Loucy (cell line): Measurements from ENCODE around the gene DLGAP1.

Experiments used
- CTCF ChIP-seq: fragments of 200-600 bp; sonication (generic); conservative IDR thresholded peaks from 2 replicates; pipeline ENCODE4 v1.5.1; 2014; ENCODE audit warnings: mild to moderate bottlenecking, antibody characterized with exemption, low read length
- EZH2phosphoT487 ChIP-seq: fragments of 200-600 bp; IDR thresholded peaks from 2 replicates; pipeline ENCODE4 v1.6.1; 2018; ENCODE audit warnings: antibody characterized with exemption, mild to moderate bottlenecking, moderate library complexity, borderline replicate concordance

- no peak for TF ChIP-seq CTCF
- no peak for TF ChIP-seq EZH2phosphoT487
These were observed 900.2 kb downstream of the DLGAP1 start for GRCh38 chr18:3554811-3555427.
